AG04449 (cell line): ENCODE data around the gene DLGAP1.
A peak's percentile ranks its signal among the peaks of the same experiment; 100 is the strongest.

Source experiments
- CTCF ChIA-PET: fragments of 350-600 bp; formaldehyde crosslinking; extraction: SDS; loops from one replicate; lab custom pipeline; 2021; ENCODE audit warnings: antibody characterized with exemption; lab: Yijun Ruan, JAX
- POLR2A ChIA-PET: fragments of 400-600, 350-600 bp; formaldehyde crosslinking; extraction: SDS; loops from one replicate; lab custom pipeline; 2020; ENCODE audit warnings: antibody characterized with exemption, inconsistent platforms; lab: Yijun Ruan, JAX
- DNase-seq: peaks from one replicate; pipeline ENCODE4 v3.0.0-alpha.2; 2010; ENCODE audit warnings: low read depth, low spot score
- H3K4me3 ChIP-seq: 2 replicates; pipeline ENCODE4 v1.5.1; 2011; ENCODE audit warnings: low read depth, mild to moderate bottlenecking, control low read depth, low read length
- TF ChIP-seq, protein P1 (sequence below): IDR thresholded peaks from one replicate; pipeline ENCODE4 v1.5.1; 2011; ENCODE audit warnings: mild to moderate bottlenecking, moderate library complexity, low read length, control low read depth, inconsistent platforms; ENCODE audit not compliant: insufficient read depth; ENCODE audit errors: missing control alignments

The DLGAP1 gene

DNA sequence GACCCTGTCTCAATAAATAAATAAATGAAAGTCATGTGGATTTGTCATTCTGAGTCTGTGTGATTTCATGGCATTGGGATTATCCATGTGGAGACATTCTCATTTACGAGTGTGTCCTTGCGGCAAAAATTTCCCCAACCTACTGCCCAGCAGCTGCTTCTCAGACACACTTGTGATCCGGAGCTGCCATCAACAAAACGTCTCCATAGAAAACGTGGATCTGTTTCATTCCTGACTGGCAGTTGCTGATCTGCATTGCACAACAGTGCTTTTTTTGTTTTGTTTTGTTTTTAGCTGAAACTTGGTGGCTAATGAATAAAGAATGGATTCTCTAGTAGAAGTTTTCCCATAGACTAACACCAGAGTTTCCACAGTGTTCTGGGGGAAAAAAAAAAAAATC, 930.4 kb downstream of the DLGAP1 start:
- no peak overlapping the region for H3K4me3 ChIP-seq
- ChIA-PET POLR2A (no interaction called here), CTCF (interaction anchor here (1.2 kb wide), 1 partner anchor 43 kb away, joined by 3 read pairs; no protein-coding TSS in a partner anchor)
- DNase-seq, result no peak
- TF ChIP-seq, protein P1, sequence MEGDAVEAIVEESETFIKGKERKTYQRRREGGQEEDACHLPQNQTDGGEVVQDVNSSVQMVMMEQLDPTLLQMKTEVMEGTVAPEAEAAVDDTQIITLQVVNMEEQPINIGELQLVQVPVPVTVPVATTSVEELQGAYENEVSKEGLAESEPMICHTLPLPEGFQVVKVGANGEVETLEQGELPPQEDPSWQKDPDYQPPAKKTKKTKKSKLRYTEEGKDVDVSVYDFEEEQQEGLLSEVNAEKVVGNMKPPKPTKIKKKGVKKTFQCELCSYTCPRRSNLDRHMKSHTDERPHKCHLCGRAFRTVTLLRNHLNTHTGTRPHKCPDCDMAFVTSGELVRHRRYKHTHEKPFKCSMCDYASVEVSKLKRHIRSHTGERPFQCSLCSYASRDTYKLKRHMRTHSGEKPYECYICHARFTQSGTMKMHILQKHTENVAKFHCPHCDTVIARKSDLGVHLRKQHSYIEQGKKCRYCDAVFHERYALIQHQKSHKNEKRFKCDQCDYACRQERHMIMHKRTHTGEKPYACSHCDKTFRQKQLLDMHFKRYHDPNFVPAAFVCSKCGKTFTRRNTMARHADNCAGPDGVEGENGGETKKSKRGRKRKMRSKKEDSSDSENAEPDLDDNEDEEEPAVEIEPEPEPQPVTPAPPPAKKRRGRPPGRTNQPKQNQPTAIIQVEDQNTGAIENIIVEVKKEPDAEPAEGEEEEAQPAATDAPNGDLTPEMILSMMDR, result no peak

DNA sequence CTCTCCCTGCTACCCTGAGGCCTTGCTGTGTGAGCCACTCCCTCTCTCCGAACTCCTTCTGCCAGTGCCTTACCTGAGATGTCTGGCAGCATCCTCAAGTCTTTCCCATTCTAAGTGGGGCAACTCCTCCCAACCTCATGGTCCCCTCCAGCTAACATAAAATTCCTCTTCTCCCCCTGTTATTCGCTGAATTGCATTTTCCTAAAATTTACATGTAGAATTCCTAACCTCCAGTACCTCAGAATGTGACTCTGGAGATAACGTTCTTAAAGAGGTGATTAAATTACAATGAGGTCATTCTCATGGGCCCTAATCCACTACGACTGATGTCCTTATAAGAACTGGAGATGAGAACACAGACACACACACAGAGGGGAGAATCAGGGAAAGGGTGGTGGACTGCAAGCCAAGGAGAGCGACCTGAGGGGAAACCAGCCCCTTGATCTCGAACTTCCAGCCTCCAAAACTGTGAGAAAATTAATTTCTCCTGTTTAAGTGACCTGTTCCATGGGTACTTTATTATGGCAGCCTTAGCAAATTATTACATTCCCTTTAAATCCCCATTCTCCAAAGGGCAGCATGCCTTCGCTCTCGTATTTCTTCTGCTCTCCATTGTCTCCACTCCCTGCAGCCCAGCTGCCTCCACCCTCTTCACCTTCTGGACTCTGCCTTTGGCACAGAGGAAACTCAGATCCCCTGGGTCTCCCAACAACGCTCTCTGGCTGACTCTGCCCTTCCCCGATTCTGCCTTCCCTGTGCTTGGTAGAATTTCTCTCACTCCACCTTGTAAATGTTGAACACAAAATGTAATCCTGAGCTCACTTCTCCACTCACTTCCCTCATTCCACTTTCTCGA, 934.6 kb downstream of the DLGAP1 start:
- ChIA-PET CTCF (interaction anchor here (2.3 kb wide), 1 partner anchor 64 kb away, joined by 10 read pairs; no protein-coding TSS in a partner anchor), POLR2A (no interaction called here)
- no peak overlapping the region for H3K4me3 ChIP-seq
- TF ChIP-seq, protein P1, result no peak
- DNase-seq, result no peak

DNA sequence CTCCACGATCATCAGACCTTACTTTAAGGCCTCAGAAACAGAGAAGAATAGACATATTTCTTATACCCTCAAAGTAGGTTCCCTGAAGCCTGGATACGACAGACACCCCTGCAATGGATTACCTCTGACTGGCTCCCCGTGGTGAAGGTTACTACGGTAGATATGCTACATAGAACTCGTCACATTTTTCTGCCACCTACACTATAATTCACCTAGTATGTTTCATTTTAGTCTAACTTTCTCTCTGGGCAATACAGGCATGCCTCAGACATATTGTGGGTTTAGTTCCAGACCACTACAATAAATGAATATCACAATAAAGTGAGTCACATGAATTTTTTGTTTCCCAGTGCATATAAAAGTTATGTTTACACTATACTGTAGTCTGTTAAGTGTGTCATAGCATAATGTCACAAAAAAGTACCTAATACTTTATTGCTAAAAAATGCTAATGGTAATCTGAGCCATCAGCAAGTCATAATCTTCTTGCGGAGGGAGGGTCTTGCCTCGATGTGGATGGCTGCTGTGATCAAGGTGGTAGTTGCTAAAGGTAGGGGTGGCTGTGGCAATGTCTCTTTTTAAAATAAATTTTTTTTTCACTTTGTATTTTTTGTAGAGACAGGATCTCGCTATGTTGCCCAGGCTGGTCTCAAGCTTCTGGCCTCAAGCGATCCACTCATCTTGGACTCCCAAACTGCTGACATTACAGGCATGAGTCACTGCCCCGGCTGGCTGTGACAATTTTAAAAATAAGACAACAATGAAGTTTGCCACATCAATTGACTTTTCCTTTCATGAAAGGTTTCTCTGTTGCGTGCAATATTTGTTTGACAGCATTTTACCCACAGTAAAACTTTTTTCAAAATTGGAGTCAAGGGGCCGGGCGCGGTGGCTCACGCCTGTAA, 940.5 kb downstream of the DLGAP1 start:
- ChIA-PET CTCF (no interaction called here), POLR2A (no interaction called here)
- TF ChIP-seq, protein P1, result no peak

DNA sequence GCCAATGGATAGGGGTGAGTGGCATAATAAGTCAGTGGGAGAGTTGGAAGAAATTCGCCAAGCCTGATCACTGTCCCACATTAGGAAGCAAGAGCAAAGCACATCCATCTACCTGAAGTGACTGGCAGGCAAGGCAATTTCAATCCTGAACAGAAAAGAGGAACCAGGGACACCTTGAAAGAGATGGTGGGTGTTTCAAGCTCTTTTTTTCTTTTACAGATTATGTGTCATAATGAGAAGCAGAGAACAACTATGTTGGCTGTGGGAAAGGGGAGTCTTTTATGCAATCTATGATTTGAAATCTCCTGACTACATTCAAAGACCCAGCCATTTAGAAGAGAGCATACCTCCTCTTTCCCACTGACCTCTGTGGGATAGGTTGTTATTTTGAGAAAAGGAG, 941.6 kb downstream of the DLGAP1 start:
- H3K4me3 ChIP-seq, result no peak overlapping the region
- TF ChIP-seq, protein P1, result no peak
- ChIA-PET CTCF (no interaction called here), POLR2A (no interaction called here)
- no peak for DNase-seq

More for the DNA sequence above, 940.5 kb downstream of the DLGAP1 start:
- DNase-seq, result no peak
- no peak overlapping the region for H3K4me3 ChIP-seq

DNA sequence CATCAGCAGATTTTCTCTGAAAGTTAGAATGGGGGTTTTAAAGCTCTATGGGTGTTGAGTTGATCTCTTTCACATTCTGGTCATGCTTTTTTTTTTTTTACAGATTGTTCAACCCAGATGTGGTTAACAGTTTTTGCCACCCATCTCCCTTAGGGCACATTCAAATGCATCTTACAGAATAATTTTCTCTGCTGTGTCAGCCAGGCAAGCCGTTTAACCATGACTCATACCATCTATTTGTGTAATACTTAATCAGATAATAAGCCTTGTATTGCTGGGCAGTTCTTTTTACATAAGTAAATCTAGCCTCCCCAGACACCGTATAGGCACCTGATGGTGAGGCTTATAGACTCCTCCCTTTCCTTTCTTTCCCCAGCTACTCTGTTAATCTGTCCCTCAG, 943.1 kb downstream of the DLGAP1 start:
- DNase-seq, result peak; percentile 49
- no peak overlapping the region for H3K4me3 ChIP-seq
- ChIA-PET POLR2A (no interaction called here), CTCF (no interaction called here)
- TF ChIP-seq, protein P1, result no peak

DNA sequence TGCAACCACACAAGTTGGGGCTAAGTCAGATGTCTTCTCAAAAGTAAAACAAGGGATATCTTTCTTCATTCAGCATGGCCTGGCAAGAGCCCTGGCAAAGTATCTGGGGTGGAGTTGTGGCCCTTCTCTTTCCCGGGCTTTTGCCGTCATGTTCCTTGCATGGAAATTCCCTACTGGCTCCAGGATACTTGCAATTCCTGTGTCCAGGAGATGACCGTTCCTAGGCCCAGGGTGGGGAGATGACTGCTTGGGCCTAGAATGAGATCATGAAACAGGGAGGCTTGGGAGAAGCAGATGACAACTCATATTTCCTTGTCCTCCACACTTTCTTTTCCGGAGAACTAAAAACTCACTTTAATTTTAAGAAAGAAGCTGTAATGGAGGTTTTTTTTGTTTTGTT, 944.2 kb downstream of the DLGAP1 start:
- no peak for DNase-seq
- ChIA-PET CTCF (no interaction called here), POLR2A (no interaction called here)
- TF ChIP-seq, protein P1, result no peak
- H3K4me3 ChIP-seq, result no peak overlapping the region
